ENCODE data around the gene L2HGDH. TPM values are rescaled to one million over a fixed set of nuclear protein-coding genes. Genes with fewer than 3 reads are reported as not detected.

L2HGDH gene
- total RNA-seq, 1 donor from 2014 or later: 7.6 TPM

GRCh38 chr14:50222055-50222613 lies 89.9 kb downstream of the L2HGDH start:
- no peaks in the 10 kb centered on the region for H3K36me3 Mint-ChIP-seq (ENCODE audit: low read depth, unreplicated experiment)
- no peak overlapping the region for H3K4me3 Mint-ChIP-seq (ENCODE audit: unreplicated experiment)
- H3K27me3 Mint-ChIP-seq (ENCODE audit: unreplicated experiment): no peaks in the 10 kb centered on the region
- DNase-seq (ENCODE audit: low spot score): no peak
- TF ChIP-seq CTCF (IDR thresholded peaks at IDR 0.05; ENCODE audit: unreplicated experiment): no peak
- no peak overlapping the region for H3K27ac Mint-ChIP-seq (ENCODE audit: unreplicated experiment)
- peaks cover 11% of the 10 kb centered on the region for H3K4me1 Mint-ChIP-seq (ENCODE audit: unreplicated experiment)
- no peaks in the 10 kb centered on the region for H3K9me3 Mint-ChIP-seq (ENCODE audit: unreplicated experiment)

- no peak for TF ChIP-seq CTCF (IDR thresholded peaks at IDR 0.05; ENCODE audit: unreplicated experiment)
- Mint-ChIP-seq H3K27ac (ENCODE audit: unreplicated experiment) (no peak overlapping the region), H3K4me1 (ENCODE audit: unreplicated experiment) (no peaks in the 10 kb centered on the region), H3K4me3 (ENCODE audit: unreplicated experiment) (no peak overlapping the region), H3K27me3 (ENCODE audit: unreplicated experiment) (no peaks in the 10 kb centered on the region), H3K9me3 (ENCODE audit: unreplicated experiment) (no peaks in the 10 kb centered on the region), H3K36me3 (ENCODE audit: low read depth, unreplicated experiment) (no peaks in the 10 kb centered on the region)
- DNase-seq (ENCODE audit: low spot score): no peak
Observed at GRCh38 chr14:50218501-50218900, 93.5 kb downstream of the L2HGDH start.

GRCh38 chr14:50215416-50215815 lies 96.6 kb downstream of the L2HGDH start:
- Mint-ChIP-seq H3K9me3 (ENCODE audit: unreplicated experiment) (no peaks in the 10 kb centered on the region), H3K27ac (ENCODE audit: unreplicated experiment) (no peak overlapping the region), H3K4me3 (ENCODE audit: unreplicated experiment) (no peak overlapping the region), H3K27me3 (ENCODE audit: unreplicated experiment) (peaks cover 1% of the 10 kb centered on the region), H3K4me1 (ENCODE audit: unreplicated experiment) (no peaks in the 10 kb centered on the region), H3K36me3 (ENCODE audit: low read depth, unreplicated experiment) (no peaks in the 10 kb centered on the region)
- DNase-seq (ENCODE audit: low spot score): no peak
- no peak for TF ChIP-seq CTCF (IDR thresholded peaks at IDR 0.05; ENCODE audit: unreplicated experiment)

- no peak for TF ChIP-seq CTCF (IDR thresholded peaks at IDR 0.05; ENCODE audit: unreplicated experiment)
- peaks cover 1% of the 10 kb centered on the region for H3K27me3 Mint-ChIP-seq (ENCODE audit: unreplicated experiment)
- no peak overlapping the region for H3K4me3 Mint-ChIP-seq (ENCODE audit: unreplicated experiment)
- DNase-seq (ENCODE audit: low spot score): no peak
- H3K9me3 Mint-ChIP-seq (ENCODE audit: unreplicated experiment): no peaks in the 10 kb centered on the region
- H3K36me3 Mint-ChIP-seq (ENCODE audit: low read depth, unreplicated experiment): no peaks in the 10 kb centered on the region
- no peaks in the 10 kb centered on the region for H3K4me1 Mint-ChIP-seq (ENCODE audit: unreplicated experiment)
- no peak overlapping the region for H3K27ac Mint-ChIP-seq (ENCODE audit: unreplicated experiment)
Observed at GRCh38 chr14:50213795-50214194, 98.2 kb downstream of the L2HGDH start.

- DNase-seq (ENCODE audit: low spot score): no peak
- TF ChIP-seq CTCF (IDR thresholded peaks at IDR 0.05; ENCODE audit: unreplicated experiment): no peak
- H3K27ac Mint-ChIP-seq (ENCODE audit: unreplicated experiment): no peak overlapping the region
- H3K36me3 Mint-ChIP-seq (ENCODE audit: low read depth, unreplicated experiment): no peaks in the 10 kb centered on the region
- no peak overlapping the region for H3K4me3 Mint-ChIP-seq (ENCODE audit: unreplicated experiment)
- peaks cover 3% of the 10 kb centered on the region for H3K27me3 Mint-ChIP-seq (ENCODE audit: unreplicated experiment)
- no peaks in the 10 kb centered on the region for H3K9me3 Mint-ChIP-seq (ENCODE audit: unreplicated experiment)
- H3K4me1 Mint-ChIP-seq (ENCODE audit: unreplicated experiment): no peaks in the 10 kb centered on the region
Observed at GRCh38 chr14:50212726-50213125, 99.3 kb downstream of the L2HGDH start.

All from endothelial cell (in vitro differentiated cells).